ENCODE results near the gene TM4SF4.

Gene TM4SF4

DNA sequence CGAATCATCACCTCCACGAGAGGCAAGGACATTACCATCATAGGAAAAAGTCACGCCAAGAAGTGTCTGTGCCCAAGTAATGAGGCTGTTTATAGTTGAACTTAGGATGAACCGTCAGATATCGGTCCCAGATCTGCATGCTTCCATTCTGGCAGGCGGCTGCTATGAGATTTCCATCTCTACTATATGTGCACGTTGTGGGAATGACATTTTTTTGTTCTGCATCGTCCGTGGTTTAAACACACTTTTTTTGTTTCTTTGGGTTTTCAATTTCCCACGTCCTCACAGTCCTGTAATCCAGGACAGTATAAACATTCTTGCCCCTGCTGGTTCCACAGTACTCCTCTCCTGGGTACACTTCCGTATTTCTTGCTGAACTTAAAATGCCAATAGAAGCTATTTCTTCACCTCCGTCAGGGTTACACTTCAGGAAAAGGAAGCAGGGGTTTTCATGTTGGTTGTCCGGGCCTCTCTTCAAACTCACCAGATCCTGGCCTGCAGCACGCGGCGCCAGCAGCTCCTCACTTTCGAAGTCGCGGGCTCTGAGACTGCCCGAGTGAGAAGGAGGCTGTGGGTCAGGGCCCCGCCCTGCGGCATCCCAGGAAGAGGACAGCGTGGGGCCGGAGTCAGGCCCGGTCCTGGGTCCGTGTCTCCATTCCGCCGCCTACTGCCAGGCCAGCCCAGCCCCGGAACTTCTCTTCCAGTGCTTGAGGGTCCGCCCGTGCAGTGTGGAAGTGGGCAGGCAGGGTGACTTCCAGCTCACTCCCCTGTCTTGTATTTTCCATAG, 9.8 kb upstream of the TM4SF4 start:
- Histone ChIP-seq H3K4me2 (ENCODE audit: low read depth, low read length, poor library complexity, severe bottlenecking) (no peak overlapping the region), H3K9ac (ENCODE audit: low read depth, low read length, poor library complexity, severe bottlenecking) (no peak overlapping the region), H3K4me1 (ENCODE audit: insufficient read depth, low read length, poor library complexity, severe bottlenecking) (no peaks in the 10 kb centered on the region), H2AFZ (ENCODE audit: low read length) (no peak overlapping the region), H3K36me3 (ENCODE audit: insufficient read depth, low read length) (no peaks in the 10 kb centered on the region), H3K9me3 (ENCODE audit: insufficient read depth, low read depth, low read length) (no peaks in the 10 kb centered on the region), H3K4me3 (ENCODE audit: low read length, poor library complexity, severe bottlenecking) (no peak overlapping the region), H3K9me2 (replicated peaks; ENCODE audit: low read depth, low read length) (no peaks in the 10 kb centered on the region), H3F3A (ENCODE audit: low read depth) (no peaks in the 10 kb centered on the region), H4K20me1 (ENCODE audit: insufficient read depth, low read length, poor library complexity, severe bottlenecking) (no peaks in the 10 kb centered on the region), H3K27me3 (ENCODE audit: insufficient read depth, low read length, poor library complexity, severe bottlenecking) (no peaks in the 10 kb centered on the region), H3K79me2 (ENCODE audit: insufficient read depth, low read length) (no peaks in the 10 kb centered on the region)
- TF ChIP-seq EZH2phosphoT487 (IDR thresholded peaks at IDR 0.05; ENCODE audit: borderline replicate concordance) (no peak), CTCF (conservative IDR thresholded peaks at IDR 0.05; ENCODE audit: low read length) (no peak)

- Histone ChIP-seq H3K4me2 (ENCODE audit: low read depth, low read length, poor library complexity, severe bottlenecking) (no peak overlapping the region), H3K9me2 (replicated peaks; ENCODE audit: low read depth, low read length) (no peaks in the 10 kb centered on the region), H3K4me1 (ENCODE audit: insufficient read depth, low read length, poor library complexity, severe bottlenecking) (no peaks in the 10 kb centered on the region), H2AFZ (ENCODE audit: low read length) (no peak overlapping the region), H3K27me3 (ENCODE audit: insufficient read depth, low read length, poor library complexity, severe bottlenecking) (no peaks in the 10 kb centered on the region), H3K79me2 (ENCODE audit: insufficient read depth, low read length) (no peaks in the 10 kb centered on the region), H3K9me3 (ENCODE audit: insufficient read depth, low read depth, low read length) (no peaks in the 10 kb centered on the region), H3K4me3 (ENCODE audit: low read length, poor library complexity, severe bottlenecking) (no peak overlapping the region), H3F3A (ENCODE audit: low read depth) (no peaks in the 10 kb centered on the region), H3K9ac (ENCODE audit: low read depth, low read length, poor library complexity, severe bottlenecking) (no peak overlapping the region), H4K20me1 (ENCODE audit: insufficient read depth, low read length, poor library complexity, severe bottlenecking) (no peaks in the 10 kb centered on the region), H3K36me3 (ENCODE audit: insufficient read depth, low read length) (no peaks in the 10 kb centered on the region)
- no peak for TF ChIP-seq EZH2phosphoT487 (IDR thresholded peaks at IDR 0.05; ENCODE audit: borderline replicate concordance)
- no peak for TF ChIP-seq CTCF (conservative IDR thresholded peaks at IDR 0.05; ENCODE audit: low read length)
These were observed 9.1 kb upstream of the TM4SF4 start for GRCh38 chr3:149465351-149465883.

DNA sequence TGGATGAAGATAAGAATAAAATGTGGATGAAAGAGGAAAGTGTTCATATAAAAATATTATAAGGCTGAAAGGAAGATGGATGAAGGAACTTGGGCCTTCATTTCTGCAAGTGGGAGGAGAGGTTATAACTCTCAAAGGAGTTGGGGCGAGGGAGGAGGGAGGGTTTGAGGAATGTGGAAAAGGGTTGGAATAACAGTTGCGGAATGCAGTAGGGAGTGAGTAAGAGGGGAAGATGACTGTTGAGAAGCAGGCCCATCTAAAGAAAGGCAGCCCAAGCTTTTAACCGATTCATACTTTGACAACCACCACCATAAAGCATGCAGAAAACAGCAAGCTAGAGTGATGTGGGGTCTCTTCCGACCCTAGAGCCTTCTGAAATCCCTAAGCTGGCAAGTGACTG, 8.3 kb upstream of the TM4SF4 start:
- Histone ChIP-seq H3K4me3 (ENCODE audit: low read length, poor library complexity, severe bottlenecking) (no peak overlapping the region), H2AFZ (ENCODE audit: low read length) (no peak overlapping the region), H3K4me1 (ENCODE audit: insufficient read depth, low read length, poor library complexity, severe bottlenecking) (no peaks in the 10 kb centered on the region), H3K9me3 (ENCODE audit: insufficient read depth, low read depth, low read length) (no peaks in the 10 kb centered on the region), H3K4me2 (ENCODE audit: low read depth, low read length, poor library complexity, severe bottlenecking) (no peak overlapping the region), H3K36me3 (ENCODE audit: insufficient read depth, low read length) (no peaks in the 10 kb centered on the region), H4K20me1 (ENCODE audit: insufficient read depth, low read length, poor library complexity, severe bottlenecking) (no peaks in the 10 kb centered on the region), H3K79me2 (ENCODE audit: insufficient read depth, low read length) (no peaks in the 10 kb centered on the region), H3F3A (ENCODE audit: low read depth) (no peaks in the 10 kb centered on the region), H3K27me3 (ENCODE audit: insufficient read depth, low read length, poor library complexity, severe bottlenecking) (no peaks in the 10 kb centered on the region), H3K9ac (ENCODE audit: low read depth, low read length, poor library complexity, severe bottlenecking) (no peak overlapping the region), H3K9me2 (replicated peaks; ENCODE audit: low read depth, low read length) (no peaks in the 10 kb centered on the region)
- TF ChIP-seq EZH2phosphoT487 (IDR thresholded peaks at IDR 0.05; ENCODE audit: borderline replicate concordance) (no peak), CTCF (conservative IDR thresholded peaks at IDR 0.05; ENCODE audit: low read length) (no peak)

All from Loucy (cell line).